ENCODE results near the gene CLCF1.

Gene CLCF1

DNA sequence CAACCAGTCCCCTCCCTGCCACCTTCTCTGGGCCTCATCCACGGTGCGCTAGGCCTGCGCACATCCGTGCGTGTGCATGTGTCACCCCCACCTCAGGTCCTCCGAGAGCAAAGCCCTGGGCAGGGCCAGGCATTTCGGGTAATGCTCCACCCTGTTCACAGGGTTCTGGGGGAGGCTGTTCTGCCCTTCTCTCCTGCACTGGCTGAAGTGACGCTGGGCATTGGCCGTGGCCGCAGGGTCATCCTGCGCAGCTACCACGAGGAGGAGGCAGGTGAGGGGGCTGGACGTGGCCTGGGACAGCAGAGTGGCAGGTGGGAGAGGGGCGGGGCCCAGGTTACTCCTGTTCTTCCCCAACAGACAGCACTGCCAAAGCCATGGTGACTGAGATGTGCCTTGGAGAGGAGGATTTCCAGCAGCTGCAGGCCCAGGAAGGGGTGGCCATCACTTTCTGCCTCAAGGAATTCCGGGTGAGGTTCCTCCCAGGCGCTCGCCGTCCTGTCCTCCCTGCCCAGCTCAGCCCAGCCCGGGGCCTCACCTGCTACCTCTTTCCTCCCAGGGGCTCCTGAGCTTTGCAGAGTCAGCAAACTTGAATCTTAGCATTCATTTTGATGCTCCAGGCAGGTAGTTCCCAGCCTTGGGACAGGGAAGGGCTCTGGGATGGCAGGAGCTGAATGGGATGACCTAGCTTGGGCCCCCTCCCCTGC lies 22.3 kb upstream of the CLCF1 start:
- no peak for DNase-seq

- no peak for DNase-seq
Observed at GRCh38 chr11:67393990-67394389, 20.6 kb upstream of the CLCF1 start.

DNA sequence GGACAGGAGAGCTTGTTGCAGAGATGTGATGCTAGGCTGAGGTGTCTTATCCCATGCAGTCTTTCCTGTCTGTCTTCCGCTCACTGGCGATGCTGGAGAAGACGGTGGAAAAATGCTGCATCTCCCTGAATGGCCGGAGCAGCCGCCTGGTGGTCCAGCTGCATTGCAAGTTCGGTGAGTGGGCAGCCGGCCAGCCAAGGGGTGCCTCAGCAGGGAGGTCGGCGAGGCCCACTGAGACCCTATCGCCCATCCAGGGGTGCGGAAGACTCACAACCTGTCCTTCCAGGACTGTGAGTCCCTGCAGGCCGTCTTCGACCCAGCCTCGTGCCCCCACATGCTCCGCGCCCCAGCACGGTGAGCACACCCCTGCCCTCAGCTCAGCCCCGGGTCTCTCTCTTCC lies 20.0 kb upstream of the CLCF1 start:
- no peak for DNase-seq

DNA sequence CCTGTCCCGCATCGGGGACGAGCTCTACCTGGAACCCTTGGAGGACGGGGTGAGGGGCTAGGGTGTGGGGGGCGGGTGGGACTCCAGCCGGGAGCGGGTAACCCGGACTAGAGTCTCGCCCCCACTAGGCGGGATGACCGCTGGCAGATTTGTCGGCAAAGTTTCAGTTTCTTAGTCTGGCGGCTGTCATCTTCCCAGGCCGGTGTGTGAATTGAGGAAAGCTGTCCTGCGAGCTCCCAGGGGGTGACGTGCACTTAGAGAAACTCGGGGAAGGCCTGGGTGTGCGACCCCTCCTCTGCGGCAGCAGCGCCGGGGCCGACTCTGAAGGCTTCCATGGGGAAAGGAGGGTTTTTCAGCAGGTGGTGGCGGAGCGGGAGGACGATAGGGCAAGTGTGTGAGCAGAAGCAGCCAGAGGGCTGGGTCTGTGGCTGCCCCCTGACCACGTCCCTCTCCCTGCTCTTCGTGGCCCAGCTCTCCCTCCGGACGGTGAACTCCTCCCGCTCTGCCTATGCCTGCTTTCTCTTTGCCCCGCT lies 18.9 kb upstream of the CLCF1 start:
- DNase-seq = no peak

- DNase-seq = peak; percentile 76 to 80
Observed at GRCh38 chr11:67391304-67392182, 18.1 kb upstream of the CLCF1 start, which contains the start of gene RAD9A. Gene RAD9A, plus strand, starts transcription at chr11:67391986. Its CDS starts 59 bp downstream, at chr11:67392045.

- DNase-seq = no peak
Observed at GRCh38 chr11:67390947-67391303, 17.5 kb upstream of the CLCF1 start.

- DNase-seq = peak in 1 of 2 donors; percentile 24
Observed at GRCh38 chr11:67389477-67389876, 16.1 kb upstream of the CLCF1 start.

DNA sequence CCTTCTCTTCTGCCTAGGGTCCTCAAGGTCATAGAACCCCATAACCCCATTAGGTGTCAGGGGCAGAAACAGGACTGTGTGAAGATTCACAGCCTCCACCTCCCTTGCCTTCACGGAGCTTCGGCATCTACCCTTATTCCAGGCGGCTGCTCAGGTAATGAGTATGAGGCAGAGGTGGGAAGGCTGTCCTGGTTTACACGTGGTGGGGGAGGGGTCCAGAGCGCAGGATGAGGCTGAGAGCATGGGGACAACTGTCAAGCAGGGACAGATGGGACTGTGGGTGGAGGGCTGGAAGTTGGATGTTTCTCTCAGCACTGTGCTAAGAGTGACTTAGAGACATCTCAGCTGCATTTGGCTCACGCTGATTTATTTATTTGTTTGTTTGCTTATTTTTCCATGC lies 14.1 kb upstream of the CLCF1 start:
- DNase-seq = no peak

- no peak for DNase-seq
Observed at GRCh38 chr11:67387069-67387468, 13.7 kb upstream of the CLCF1 start.

- DNase-seq = peak in 1 of 2 donors; percentile 54
Observed at GRCh38 chr11:67384851-67385366, 11.5 kb upstream of the CLCF1 start.

DNA sequence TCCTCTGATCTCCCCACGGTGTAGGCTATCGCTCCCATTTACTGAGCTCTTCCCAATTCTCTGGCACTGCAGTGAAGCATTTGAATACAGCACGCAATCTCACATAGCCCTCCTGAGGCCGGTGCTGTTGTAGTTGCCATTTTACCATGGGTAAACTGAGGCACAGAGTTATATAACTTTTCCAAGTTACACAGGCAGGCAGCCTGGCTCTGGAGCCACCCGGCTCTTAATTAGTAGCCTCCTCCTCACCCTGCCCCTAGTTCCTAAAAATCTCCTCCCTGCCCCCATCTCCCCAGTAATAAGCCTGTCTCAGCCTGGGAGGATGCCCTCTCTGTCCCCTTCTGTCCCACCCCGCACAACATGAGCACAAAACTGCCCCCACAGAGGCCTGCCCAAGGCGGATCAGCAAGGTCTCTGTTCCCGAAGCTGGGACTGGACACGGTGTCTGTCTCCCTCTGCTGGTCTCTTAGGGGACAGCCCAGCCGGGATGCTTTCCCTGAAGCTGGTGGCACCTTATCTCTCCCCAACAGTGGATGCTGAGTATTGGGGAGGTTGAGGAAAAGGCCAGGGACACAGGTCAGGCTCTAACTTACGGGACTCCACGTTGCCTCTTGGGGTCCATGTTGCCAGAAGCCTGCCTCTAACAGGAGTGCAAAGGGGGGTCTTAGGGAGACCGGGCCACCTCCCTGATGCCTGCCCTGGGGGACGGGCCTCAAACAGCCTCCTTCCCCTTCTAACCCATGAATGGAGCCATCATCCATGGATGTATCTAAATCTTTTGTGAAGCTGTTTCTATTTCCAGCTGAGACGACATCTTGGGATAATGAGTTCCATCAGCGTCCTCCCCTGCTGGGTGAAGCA lies 9.1 kb upstream of the CLCF1 start:
- peak; percentile 45 to 79 for DNase-seq

- DNase-seq = peak in 1 of 2 donors; percentile 46
Observed at GRCh38 chr11:67381244-67381972, 8.0 kb upstream of the CLCF1 start.

- no peak for DNase-seq
Observed at GRCh38 chr11:67379061-67380058, 6.0 kb upstream of the CLCF1 start.

DNA sequence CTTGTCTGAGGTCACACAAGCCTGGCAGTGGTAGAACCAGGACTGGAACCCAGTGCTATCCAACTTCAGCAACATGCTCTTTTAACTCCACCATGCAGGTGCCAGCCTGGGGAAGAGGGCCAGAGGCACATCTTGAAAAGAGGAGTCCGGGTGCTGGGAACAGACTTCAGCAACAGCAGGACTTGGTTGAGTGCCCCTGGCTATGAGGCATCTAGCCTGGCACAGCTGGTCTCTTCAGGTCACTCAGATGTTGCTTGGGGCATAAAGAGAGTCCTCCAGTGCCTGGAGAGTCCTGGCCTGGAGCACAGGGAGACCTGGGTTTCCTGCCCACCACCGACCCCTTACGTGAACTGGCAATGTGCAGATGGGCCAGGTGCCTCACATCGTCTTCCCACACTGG lies 5.1 kb upstream of the CLCF1 start:
- no peak for DNase-seq

GRCh38 chr11:67376873-67377808 lies 3.7 kb upstream of the CLCF1 start:
- no peak for DNase-seq

- DNase-seq = no peak
Observed at GRCh38 chr11:67376063-67376820, 2.8 kb upstream of the CLCF1 start.

DNA sequence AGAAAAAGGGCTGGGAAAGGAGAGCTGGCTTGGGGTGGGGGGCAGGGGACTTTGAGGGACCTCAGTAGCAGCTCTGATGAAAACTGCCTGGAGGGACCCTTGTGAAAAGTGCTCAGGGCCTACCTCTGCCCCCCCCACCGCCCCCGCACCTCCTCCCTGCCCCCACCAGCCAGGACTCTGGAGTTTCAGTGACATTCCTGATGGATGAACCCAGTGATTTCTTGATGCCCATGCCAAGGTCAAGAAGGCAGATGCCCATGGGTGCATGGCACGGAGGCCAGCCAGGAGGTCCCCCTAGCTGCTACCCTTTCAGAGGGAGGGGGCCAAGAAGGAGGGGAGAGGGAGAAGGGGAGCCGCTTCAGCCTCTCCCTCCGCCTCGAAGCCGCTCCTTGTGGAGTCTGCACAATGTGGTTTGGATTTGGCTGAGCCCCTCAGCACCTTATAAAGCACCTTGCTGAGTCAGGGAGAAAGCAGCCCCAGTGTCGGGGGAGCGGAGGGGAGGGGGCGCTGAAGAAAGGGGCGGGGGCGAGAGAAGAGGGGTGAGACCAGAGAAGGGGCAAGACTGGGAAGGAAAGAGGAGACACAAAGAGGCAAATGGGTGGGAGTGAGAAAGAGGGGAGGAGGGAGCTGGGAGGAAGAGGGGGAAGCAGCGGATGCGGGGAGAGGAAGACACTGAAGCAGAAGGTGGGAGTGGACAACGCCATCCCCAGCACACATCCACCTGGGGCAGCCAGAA lies 2.1 kb upstream of the CLCF1 start:
- no peak for DNase-seq
